Activated CD8-positive, alpha-beta memory T cell treated with anti-CD3 and anti-CD28 coated beads, Interleukin-2, amount 50 U/mL, for 1 hour (primary cell): ENCODE data around the gene TPK1.
"Not testable (repeated sequence)": the region's sequence is repeated elsewhere in the genome, so short reads cannot be mapped to it uniquely, and the experiment has no call there.

Experiments used
- DNase-seq: peaks from one replicate; pipeline ENCODE4 v3.0.0-alpha.2; 2020; ENCODE audit errors: extremely low read depth

TPK1 gene

GRCh38 chr7:144822223-144822622 lies 13.6 kb downstream of the TPK1 start:
- no peak for DNase-seq

GRCh38 chr7:144821067-144821466 lies 14.8 kb downstream of the TPK1 start:
- no peak for DNase-seq

DNA sequence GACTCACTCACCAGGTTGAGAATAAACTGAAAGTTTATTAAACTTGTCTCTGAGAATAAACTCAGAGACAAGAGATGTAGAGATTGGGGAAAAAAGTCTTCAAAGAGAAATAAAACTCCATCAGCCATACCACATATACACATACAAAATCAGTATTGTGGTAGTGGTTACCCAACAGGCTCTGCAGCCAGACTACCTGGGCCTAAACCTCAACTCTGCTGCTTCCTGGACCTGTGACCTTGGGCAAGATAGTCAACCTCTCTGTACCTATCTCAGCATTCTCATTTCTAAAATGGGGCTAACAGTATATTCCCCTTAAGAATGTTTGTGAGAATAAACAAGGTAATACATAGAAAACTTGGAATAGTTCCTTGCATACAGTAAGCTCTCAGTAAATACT lies 15.3 kb downstream of the TPK1 start:
- DNase-seq: no peak

DNA sequence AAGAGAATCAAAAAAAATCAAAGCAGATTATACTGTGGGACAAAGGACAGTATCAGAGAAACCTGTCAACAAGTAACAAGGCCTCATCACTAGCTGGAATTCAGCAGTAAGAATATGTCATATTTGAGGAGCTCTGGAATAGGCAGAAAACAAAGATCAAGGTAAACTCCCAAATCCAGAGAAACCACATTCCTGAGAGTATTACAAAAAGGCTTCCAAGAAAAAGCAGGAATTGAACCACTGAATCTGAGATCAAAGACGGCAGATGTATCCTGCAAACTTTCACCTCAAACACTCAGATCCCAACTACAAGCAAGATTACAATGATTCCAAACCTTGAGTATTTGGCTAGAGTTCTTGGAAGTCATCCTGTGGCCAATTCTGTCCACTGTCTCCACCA lies 16.3 kb downstream of the TPK1 start:
- no peak for DNase-seq

GRCh38 chr7:144818511-144818910 lies 17.3 kb downstream of the TPK1 start:
- no peak for DNase-seq

DNA sequence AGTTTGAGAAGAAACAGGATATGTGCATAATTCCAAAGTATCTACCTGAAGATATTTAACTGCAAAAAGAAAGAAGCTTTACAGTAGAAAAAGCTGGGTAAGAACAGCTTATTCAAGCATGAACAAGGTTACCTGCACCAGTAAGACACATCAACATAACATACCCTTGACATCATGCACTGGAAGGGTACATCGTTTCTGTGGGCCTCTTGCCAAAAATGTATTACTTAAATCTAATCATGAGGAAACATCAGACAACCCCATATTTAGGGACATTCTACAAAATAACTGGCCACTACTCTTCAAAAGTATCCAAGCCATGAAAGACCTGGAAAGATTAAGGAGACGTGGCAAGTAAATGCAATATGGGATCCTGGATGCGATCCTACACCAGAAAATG lies 18.9 kb downstream of the TPK1 start:
- DNase-seq: no peak

DNA sequence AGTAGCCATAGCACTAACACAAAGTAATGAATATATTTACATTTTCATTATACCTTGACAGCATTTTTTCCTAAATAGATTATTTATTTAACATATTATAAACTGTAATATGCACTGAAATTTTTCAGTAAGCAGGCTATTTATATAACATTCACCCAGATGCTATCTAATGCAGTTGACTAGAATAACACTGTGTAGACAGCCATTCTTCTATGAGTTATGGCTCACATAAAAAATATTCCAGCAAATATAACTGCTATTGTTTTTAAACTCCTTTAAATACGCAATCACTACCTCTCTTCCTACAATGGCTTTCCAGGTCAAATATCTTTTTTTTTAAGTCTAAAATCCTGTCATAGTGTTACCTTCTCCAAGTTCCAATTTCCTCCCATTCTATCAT lies 21.6 kb downstream of the TPK1 start:
- no peak for DNase-seq

- DNase-seq: no peak
Measured at GRCh38 chr7:144812379-144813283, 23.2 kb downstream of the TPK1 start.

DNA sequence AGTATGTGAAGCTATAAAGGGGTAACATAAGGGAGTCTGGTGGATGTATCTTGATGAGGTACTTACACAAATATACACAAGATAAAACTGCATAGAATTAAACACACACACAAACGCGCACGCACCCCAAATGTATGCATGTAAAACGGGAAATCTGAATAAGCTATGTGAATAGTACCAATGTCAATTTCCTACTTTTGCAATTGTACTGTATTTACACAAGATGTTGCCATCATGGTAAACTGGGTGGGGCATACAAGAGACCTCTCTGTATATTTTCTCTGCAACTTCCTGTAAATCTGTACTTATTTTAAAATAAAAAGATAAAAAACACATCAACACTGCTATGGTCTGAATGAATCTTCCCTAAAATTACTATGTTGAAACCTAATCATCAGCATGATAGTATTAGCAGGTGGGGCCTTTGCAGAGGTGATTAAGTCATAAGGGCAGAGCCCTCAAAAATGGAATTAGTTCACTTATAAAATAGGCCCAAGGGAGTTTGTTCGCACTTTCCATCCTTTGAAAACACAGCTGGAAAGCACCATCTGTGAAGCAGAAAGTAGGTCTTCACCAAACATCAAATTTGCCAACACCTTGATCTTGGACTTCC lies 30.1 kb downstream of the TPK1 start:
- no peak for DNase-seq

DNA sequence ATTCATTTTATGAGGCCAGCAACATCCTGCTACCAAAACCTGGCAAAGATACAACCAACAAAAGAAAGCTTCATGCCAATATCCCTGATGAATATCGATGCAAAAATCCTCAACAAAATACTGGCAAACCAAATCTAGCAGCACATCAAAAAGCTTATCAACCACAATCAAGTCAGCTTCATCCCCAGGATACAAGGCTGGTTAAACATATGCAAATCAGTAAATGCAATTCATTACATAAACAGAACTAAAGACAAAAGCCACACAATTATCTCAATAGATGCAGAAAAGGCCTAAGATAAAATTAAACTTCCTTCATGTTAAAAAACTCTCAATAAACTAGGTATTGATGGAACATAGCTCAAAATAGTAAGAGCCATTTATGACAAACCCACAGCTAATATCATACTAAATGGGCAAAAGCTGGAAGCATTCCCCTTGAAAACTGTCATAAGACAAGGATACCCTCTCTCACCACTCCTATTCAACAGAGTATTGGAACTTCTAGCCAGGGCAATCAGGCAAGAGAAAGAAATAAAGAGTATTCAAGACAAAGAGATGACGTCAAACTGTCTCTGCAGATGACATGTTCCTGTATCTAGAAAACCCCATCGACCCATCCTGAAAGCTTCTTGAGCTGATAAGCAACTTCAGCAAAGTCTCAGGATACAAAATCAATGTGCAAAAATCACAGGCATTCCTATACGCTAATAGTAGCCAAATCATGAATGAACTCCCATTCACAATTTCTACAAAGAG lies 35.0 kb downstream of the TPK1 start:
- not testable (repeated sequence) for DNase-seq

DNA sequence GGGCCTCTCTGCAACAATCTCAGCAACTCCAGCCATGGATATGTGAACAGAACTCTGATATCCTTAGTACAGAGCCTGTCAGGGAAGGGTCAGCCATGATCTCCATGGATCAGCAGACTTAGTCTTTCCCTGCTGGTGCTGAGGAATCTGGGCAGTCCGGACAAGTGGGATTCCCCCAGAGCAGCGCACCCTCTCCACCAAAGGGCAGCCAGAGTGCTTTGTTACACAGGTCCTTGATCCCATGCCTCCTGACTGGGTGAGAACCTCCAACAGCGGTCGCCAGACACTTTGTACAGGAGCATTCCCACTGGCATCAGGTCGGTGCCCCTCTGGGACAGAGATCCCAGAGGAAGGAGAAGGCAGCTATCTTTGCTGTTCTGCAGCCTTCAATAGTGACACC lies 38.9 kb downstream of the TPK1 start:
- no peak for DNase-seq

GRCh38 chr7:144792050-144792449 lies 43.8 kb downstream of the TPK1 start:
- no peak for DNase-seq

DNA sequence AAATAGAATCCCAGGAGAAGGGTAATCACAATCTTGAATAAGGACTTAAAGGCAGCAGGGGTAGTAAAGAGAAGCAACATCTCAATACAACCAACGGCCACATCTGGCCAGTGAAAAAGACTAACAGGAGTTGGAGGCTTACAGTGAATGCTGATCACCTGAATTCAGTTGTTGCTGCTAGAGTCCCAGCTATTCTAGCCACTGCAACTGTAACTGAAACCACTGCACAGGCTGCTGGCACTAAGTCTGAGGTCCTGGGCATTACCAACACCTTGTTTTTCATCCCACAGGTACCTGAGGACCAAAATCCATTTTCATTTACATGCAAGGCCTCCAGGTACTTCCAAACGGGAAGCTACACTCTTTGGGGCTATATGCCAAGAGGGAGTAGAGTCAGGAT lies 44.4 kb downstream of the TPK1 start:
- no peak for DNase-seq

DNA sequence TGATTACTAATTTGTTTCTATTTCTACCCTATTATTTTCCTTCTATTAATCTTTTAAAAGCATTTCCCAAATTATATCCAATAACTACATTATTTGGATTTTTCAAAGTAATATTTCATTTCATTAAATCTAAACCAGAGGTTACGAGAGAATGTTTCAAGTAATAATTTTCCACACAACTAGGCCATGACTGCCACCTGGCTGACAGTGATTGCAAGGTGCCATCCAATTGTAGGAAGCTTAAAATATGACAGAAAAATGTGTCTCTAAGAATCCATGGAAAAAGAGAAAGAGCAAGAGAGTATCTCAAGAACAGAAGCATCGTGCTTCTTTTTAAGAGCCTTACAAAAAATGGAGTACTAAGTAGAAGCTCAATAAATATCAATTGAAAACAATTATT lies 48.7 kb downstream of the TPK1 start:
- no peak for DNase-seq

DNA sequence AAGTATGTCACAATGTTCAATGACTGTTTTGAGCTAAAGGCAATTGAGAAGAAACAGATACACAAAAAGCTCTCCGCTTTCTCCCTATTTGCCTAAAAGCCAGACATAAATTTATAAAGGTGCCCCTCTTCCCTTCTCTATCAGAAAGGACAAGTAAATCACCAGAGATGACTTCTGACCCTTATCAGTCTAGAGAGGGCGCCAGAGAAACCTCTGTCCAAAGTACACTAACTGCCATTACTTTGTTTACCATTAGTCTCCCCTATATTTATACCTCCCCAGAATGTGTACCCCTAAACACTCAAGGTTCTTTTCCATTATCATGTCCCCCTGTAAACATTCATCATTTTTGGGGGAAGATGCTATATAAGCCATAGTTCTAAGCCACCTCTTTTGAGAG lies 49.3 kb downstream of the TPK1 start:
- DNase-seq: no peak

- no peak for DNase-seq
Measured at GRCh38 chr7:144786079-144786478, 49.8 kb downstream of the TPK1 start.

DNA sequence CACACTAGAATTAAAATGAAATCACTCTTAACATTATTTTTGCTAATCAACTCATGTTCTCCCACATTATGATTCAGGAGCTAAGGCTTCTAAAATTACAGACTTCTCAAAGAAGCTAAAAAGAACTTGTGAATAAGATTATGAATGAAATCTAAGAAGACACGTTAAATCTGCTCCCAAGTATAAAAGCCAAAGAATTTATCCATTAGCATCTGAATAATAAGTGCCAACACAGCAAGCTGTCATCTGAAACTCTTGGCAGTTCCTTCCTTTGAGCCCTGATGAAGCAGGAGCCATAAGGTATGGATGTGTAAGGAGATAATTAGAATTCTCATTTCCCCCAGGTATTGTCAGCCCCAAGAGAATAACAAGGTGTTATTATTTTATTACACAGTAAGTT lies 50.3 kb downstream of the TPK1 start:
- no peak for DNase-seq

- no peak for DNase-seq
Measured at GRCh38 chr7:144784943-144785342, 50.9 kb downstream of the TPK1 start.

- no peak for DNase-seq
Measured at GRCh38 chr7:144784441-144784840, 51.4 kb downstream of the TPK1 start.

- no peak for DNase-seq
Measured at GRCh38 chr7:144782883-144783282, 53.0 kb downstream of the TPK1 start.

GRCh38 chr7:144780071-144780608 lies 55.7 kb downstream of the TPK1 start:
- DNase-seq: no peak

- not testable (repeated sequence) for DNase-seq
Measured at GRCh38 chr7:144777889-144778288, 58.0 kb downstream of the TPK1 start.
